Measurements from ENCODE around the gene C4orf50. TPM values are rescaled to one million over a fixed set of nuclear protein-coding genes. Genes with fewer than 3 reads are reported as not detected.
A peak's percentile ranks its signal among the peaks of the same experiment; 100 is the strongest.
"Not testable (repeated sequence)": the region's sequence is repeated elsewhere in the genome, so short reads cannot be mapped to it uniquely, and the experiment has no call there.

C4orf50 gene
- polyA plus RNA-seq, 1 donor = 0.02 TPM

DNA sequence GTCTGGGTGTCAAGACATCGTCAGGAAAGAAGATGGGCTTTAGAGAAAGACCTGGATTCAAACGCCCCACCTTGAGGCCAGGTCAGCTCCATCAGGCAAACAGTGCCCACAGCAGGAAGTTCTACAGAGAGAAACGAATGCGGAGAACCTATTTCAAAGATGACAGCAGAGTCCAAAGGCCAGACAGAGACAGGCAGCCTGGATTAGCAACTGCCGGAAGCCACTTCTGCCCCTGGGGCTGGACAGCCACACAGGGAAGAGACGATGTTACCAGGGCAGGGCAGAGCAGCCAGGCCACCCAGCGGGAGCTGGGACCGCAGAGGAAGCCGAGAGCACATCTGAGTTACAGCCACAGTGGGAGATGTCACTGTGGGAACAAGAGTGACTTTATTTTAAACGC is 1.2 kb downstream of the C4orf50 start:
- DNase-seq = no peak

DNA sequence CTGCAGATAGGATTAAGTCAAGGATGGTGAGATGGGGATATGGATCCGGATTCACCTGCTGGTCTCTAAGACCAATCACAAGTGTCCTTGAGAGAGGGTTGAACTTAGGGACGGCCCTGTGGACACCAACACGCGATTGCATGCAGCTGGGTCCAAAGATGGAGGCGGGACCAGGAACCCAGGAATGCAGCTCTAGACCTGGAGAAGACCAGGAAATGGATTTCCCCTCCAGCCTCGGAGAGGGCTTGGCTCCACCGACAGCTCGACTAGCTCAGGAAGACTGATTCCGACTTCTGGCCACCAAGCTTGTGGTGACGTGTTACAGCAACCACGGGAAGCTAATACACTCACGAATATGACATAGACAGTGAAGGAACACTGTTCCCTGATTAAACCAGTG is 4.7 kb downstream of the C4orf50 start:
- DNase-seq = no peak

- DNase-seq = no peak
Measured at GRCh38 chr4:6012200-6012599, 6.0 kb downstream of the C4orf50 start.

DNA sequence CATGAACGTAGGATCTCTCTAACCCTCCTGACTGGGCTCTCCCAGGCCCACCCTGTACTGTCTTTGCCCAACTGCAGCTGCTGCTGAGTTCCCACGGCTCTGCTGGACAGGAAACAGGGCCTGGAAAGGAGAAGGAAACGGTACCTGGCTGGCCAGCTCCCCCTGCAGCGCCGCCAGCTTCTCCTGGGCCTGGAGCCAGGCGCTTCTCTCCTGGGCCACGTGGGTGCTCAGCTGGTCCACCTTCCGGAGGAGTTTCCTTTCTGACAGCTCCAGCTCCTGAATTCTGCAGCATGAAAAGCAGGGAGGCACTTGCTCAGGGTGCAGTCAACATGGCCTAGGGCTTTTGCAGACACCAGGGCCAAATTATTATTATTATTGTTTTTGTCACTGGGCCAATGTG is 6.5 kb downstream of the C4orf50 start:
- DNase-seq = no peak

GRCh38 chr4:6011271-6011671 is 7.0 kb downstream of the C4orf50 start:
- no peak for DNase-seq

GRCh38 chr4:6010789-6011188 is 7.4 kb downstream of the C4orf50 start:
- DNase-seq = no peak

- no peak for DNase-seq
Measured at GRCh38 chr4:6009452-6009851, 8.8 kb downstream of the C4orf50 start.

GRCh38 chr4:6008766-6009385 is 9.4 kb downstream of the C4orf50 start:
- no peak for DNase-seq

GRCh38 chr4:6008092-6008551 is 10.1 kb downstream of the C4orf50 start:
- DNase-seq = no peak

DNA sequence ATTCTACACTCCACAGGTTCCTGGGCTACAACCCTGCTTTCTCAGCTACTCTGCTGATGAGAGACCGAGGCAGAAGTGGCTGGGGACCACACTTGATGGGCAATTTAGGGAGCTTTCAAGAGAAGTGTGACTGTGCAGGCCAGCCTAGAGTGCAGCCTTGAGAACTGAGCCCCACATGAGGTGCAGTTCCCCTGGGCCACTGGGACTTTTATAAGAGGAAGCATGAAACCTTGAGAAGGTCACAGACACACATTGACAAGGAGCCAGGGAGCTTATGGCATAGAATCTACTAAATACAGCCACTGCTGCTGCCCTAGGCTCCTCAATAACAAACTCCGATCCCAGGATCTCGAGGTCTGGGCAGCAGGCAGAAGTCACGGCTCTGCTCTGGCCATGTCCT is 13.1 kb downstream of the C4orf50 start:
- no peak for DNase-seq

GRCh38 chr4:6003485-6003884 is 14.7 kb downstream of the C4orf50 start:
- not testable (repeated sequence) for DNase-seq

GRCh38 chr4:6002926-6003325 is 15.3 kb downstream of the C4orf50 start:
- DNase-seq = no peak

- DNase-seq = no peak
Measured at GRCh38 chr4:6002492-6002833, 15.8 kb downstream of the C4orf50 start.

DNA sequence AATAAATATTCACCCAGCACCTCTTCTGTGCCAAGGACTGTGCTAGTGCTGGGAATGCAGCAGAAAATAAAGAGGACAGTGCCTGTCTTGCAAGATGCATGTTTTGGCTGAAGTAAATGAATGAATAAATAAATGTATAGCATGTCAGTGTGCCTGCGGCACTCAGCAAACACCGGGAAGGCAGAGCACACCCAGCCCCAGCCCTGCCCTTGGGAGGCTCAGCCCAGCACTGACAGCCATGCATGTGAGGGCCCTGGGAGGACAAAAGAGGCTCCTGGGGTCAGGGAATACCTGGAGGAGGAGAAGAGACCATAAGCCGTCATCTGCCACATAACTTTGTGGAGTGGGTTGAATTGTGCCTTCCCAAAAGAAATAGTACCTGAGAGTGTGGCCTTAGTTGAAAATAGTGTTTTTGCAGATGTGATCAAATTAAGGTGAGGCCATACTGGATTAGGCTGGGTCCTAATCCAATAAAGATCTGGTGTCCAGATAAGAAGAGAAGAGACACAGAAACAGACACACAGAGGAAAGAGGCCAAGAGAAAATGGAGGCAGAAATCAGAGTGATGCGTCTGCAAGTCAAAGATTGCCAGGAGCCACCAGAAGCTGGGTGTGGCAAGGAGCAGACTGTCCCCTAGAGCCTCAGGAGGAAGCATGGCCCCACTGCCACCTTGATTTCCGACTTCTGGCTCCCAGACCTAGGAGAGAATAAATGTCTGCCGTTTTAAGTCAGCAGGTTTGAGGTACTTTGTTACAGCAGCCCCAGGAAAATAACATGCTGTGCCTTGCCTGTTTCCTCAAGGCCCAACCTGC is 16.3 kb downstream of the C4orf50 start:
- DNase-seq = no peak

DNA sequence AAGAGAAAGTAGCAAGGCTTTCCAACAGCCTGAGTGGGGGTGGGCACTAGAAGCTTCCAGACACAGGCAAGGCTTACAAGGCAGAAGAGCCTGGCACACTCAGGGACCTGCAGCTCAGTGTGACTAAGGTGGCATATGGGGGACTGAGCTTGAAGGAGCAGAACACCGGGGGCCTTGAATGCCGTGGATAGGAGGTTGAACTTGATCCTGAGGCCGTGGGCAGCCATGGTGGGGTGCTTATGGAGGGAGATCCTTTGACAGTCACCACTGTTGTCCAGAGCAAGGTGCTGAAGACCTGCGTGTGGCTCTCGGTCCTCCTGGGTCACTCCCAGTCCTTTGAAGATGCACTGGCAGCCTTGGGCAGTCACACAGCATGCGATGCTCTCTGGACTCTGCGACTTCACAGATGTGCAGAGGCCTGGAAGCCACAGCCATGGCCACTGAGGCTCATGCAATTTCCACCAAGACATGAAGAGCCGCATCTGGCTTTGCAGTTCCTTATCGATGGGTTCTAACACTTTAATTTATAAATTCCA is 18.3 kb downstream of the C4orf50 start:
- no peak for DNase-seq

GRCh38 chr4:5999356-5999755 is 18.9 kb downstream of the C4orf50 start:
- DNase-seq = no peak

DNA sequence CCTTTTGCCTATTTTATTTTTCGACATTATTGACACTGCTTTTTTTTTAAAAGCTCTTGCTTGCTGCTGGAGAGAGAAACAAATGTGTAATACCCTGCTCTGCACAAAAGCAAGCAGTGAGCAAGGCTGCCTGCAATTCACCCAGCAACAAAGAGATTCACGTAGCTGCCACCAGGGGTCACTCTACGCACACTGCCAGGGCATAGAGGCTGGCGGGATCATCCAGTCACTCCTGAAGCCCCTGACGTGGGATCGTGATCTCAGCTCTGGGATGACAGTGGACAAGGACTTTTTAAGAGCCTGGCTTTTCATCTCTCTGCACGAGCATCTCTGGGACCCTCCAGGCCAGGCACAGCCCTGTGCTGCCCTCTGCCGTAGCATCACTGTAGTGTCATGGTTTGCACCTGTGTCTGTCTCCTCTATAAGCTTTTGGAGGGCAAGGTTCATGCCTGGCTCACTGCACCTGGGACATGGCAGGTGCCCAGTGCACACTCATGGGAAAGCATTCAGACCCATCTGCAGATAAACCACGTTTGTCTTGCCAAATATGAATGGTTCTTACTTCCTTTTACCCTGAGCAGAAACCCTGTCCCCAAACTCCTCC is 19.8 kb downstream of the C4orf50 start:
- DNase-seq = peak; percentile 77

- no peak for DNase-seq
Measured at GRCh38 chr4:5996641-5997040, 21.6 kb downstream of the C4orf50 start.

DNA sequence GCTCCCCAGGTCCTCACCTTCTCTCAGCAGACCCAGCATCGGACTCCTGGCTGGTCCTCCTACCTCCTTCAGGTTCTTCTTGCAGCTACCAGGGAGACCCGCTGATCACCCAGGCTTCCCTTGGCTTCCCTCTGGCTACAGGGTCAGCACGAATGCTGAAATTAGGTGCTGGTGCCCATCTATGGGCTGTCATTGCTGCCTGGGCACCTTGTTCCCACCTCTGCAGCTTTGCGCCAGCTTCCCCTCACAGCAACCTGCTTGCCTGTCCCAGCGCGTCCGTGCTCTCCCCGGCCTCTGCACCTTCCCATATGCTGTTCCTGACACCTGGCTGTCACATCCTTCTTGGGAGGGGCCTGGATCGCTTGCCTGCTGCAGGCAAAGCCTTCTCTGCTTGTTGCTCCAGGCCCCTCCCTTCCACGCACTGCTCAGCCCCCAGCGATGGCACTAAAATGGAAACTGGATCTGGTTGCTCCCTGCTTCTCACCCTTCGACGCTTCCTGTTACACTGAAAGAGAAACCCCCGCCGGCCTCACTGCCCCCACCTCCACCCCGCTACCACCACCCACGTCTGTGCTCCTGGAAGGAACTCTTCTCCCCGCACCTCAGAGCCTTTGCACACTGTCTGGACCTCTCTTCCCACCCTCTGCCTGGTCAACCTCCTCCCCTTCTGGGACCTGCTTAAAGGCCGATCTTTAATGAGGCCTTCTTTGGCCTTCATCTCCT is 22.2 kb downstream of the C4orf50 start:
- no peak for DNase-seq

DNA sequence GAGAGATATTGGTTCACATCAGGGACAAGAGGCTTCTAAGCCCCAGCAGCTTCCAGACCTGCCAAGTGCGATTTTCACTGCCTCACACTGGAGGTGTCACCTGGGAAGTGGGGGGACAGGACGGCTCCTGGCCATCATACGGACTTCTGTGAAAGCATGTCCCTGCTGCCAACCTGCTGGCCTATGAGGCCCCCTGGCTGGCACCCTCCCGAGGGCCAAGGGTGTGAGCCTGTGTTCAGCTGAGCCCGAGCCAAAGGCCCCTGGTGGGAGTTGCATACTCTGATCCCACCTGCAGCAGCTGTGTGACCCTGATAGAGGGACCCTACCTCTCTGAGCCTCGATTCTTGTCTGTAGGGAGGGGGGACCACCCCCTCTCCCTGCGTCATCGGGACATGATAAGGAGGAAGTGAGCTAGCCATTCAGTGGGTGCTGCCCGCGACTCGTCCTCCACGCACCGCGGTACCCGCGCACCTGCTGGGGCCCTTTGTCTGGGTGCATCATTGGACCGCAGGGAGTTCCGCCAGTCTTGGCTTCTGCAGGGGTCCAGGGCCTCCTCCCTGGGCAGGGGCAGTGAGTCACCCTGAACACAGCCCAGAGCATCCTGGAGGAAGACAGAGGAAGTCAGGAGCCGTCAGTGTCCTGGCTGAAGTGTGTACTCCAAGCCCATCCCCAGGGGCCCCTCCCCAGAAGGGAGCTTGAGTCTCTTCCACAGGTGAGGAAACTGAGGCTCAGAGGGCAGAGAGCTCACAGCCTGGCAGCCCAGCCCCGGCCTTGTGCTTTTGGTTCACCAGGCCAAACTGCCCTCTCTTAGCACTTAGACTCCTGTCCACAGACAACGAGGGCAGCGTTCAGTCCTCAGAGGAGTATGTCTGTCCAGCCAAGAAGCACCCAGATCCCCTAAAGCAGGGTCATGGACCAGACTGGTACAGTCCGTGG is 24.1 kb downstream of the C4orf50 start:
- DNase-seq = no peak

- not testable (repeated sequence) for DNase-seq
Measured at GRCh38 chr4:5993346-5993745, 24.9 kb downstream of the C4orf50 start.

Measured in left kidney (tissue), 2 donors.